ENCODE results near the gene CDIPT. TPM values are rescaled to one million over a fixed set of nuclear protein-coding genes. Genes with fewer than 3 reads are reported as not detected.

The CDIPT gene
- total RNA-seq, 1 donor from 2014 or later = 68.6 TPM

DNA sequence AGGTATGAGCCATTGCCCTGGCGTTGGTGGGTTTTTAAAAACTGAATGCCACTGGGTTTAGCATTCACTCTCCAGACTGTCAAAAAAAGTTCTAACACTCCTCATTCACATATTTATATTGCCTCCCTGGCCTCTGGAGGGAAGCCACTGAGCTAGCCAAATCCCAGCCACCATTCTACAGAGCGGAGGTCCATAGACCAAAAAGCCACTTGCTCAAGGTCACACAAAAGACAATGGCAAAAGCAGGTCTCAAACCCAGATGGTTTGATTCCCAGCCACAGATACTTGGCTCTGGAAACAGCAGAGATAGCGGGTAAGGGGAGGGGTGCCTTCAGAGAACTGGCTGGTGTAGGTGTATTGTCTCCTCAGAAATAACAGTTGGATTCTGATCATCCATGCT, 18.0 kb upstream of the CDIPT start:
- DNase-seq = no peak
- Histone ChIP-seq H3K27me3 (ENCODE audit: low read depth) (peaks cover 56% of the 10 kb centered on the region), H3K9me3 (replicated peaks) (no peaks in the 10 kb centered on the region), H3K4me3 (no peak overlapping the region), H3K4me1 (peaks cover 10% of the 10 kb centered on the region), H3K36me3 (no peaks in the 10 kb centered on the region), H3K27ac (replicated peaks) (no peak overlapping the region)
- intact Hi-C loops (cut with micrococcal nuclease) = no loop called here
- TF ChIP-seq, protein P1, sequence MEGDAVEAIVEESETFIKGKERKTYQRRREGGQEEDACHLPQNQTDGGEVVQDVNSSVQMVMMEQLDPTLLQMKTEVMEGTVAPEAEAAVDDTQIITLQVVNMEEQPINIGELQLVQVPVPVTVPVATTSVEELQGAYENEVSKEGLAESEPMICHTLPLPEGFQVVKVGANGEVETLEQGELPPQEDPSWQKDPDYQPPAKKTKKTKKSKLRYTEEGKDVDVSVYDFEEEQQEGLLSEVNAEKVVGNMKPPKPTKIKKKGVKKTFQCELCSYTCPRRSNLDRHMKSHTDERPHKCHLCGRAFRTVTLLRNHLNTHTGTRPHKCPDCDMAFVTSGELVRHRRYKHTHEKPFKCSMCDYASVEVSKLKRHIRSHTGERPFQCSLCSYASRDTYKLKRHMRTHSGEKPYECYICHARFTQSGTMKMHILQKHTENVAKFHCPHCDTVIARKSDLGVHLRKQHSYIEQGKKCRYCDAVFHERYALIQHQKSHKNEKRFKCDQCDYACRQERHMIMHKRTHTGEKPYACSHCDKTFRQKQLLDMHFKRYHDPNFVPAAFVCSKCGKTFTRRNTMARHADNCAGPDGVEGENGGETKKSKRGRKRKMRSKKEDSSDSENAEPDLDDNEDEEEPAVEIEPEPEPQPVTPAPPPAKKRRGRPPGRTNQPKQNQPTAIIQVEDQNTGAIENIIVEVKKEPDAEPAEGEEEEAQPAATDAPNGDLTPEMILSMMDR (IDR thresholded peaks at IDR 0.05; ENCODE audit: borderline replicate concordance) = no peak

DNA sequence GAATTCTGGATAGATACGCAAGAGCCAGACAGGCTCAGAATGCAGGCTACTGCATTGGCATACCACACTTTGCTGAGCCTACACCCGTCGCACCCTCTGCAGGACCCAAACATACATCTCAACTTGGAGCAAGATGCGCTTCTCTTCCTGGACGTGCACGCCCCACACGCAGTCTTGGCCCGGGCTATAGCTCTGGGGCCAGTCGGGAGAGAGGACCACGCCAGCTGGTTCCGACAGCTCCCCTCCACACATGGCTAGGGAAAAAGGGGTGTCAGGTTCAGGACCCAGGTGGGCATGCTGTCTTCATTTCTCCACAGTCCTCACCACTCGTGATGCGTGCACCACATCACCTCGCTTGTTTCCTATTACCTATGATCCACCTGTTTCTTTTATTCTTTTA, 15.1 kb upstream of the CDIPT start:
- Histone ChIP-seq H3K4me3 (no peak overlapping the region), H3K27ac (replicated peaks) (no peak overlapping the region), H3K36me3 (no peaks in the 10 kb centered on the region), H3K27me3 (ENCODE audit: low read depth) (peaks cover 62% of the 10 kb centered on the region), H3K4me1 (peaks cover 10% of the 10 kb centered on the region), H3K9me3 (replicated peaks) (no peaks in the 10 kb centered on the region)
- TF ChIP-seq, protein P1 (IDR thresholded peaks at IDR 0.05; ENCODE audit: borderline replicate concordance) = no peak
- intact Hi-C loops (cut with micrococcal nuclease) = no loop called here
- no peak for DNase-seq

DNA sequence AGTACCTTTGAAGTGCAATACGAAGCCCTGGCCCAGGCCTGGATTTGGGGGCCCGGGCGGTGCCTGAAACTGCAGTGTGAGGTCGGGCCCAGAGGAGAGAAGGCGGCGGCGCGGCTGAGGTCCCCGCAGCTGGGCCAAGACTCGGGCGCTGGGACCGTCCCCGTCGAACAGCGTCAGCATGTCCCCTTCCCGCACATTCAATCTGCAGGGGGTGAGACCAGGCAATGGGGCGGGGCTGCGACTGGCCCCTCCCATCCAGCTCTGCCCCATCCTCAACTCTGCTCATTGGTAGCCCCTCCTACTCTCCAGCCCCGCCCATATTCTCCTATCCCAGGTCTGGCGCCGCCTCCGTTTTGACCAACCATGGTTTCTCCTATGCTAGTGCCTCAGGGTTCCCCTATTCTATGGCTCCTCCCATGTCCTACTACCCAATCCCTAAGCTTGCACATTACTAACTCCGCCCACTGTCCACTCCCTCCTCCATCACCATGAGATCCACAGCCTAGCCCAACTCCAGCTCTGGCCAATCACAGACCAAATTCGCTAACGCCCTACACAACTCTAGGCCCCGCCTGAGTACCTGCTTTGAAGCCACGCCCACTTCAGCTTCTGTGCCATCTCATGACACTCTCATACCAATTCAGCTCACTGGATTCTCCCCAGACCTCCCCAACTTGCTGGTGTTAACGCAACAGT, 14.4 kb upstream of the CDIPT start:
- intact Hi-C loops (cut with micrococcal nuclease) = no loop called here
- H3K4me3 ChIP-seq = peak overlapping the region; percentile 49

DNA sequence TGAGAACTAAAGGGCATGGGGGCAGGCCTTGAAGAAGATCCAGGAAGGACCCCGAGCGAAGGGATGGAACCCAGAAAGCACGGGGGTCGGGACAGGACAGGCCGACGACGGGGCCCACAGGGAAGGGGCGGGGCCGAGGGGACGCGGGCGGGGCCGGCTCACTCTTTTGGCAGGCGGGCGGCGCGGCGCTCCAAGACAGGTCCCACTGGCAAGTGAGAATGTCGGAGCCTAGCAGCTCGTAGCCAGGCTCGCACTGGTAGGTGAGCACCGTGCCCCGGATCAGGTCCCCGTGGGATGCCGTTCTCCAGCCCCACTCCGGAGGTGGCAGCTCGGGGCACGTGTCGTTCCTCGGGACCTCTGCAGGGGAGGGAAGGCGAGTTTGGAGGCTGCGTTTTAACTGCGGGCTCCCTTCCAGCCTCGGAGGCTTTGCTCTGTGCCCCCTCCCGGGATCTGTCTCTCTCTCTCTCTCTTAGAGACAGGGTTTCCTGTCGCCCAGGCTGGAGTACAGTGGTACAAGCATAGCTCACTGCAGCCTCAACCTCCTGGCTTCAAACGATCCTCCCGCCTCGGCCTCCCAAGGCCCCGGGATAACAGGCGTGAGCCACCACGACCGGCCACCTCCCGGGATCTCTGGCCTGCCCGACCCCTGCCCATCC, 13.7 kb upstream of the CDIPT start:
- Histone ChIP-seq H3K9me3 (replicated peaks) (no peaks in the 10 kb centered on the region), H3K27ac (replicated peaks) (no peak overlapping the region), H3K36me3 (no peaks in the 10 kb centered on the region), H3K27me3 (ENCODE audit: low read depth) (peaks cover 62% of the 10 kb centered on the region), H3K4me1 (peaks cover 10% of the 10 kb centered on the region), H3K4me3 (peak overlapping the region; percentile 49)
- TF ChIP-seq, protein P1 (IDR thresholded peaks at IDR 0.05; ENCODE audit: borderline replicate concordance) = no peak
- no peak for DNase-seq
- intact Hi-C loops (cut with micrococcal nuclease) = no loop called here

More for the DNA sequence above, 14.4 kb upstream of the CDIPT start:
- no peaks in the 10 kb centered on the region for H3K9me3 ChIP-seq (replicated peaks)
- no peaks in the 10 kb centered on the region for H3K36me3 ChIP-seq
- peaks cover 10% of the 10 kb centered on the region for H3K4me1 ChIP-seq
- no peak overlapping the region for H3K27ac ChIP-seq (replicated peaks)
- peaks cover 62% of the 10 kb centered on the region for H3K27me3 ChIP-seq (ENCODE audit: low read depth)
- TF ChIP-seq, protein P1 (IDR thresholded peaks at IDR 0.05; ENCODE audit: borderline replicate concordance) = no peak
- no peak for DNase-seq

DNA sequence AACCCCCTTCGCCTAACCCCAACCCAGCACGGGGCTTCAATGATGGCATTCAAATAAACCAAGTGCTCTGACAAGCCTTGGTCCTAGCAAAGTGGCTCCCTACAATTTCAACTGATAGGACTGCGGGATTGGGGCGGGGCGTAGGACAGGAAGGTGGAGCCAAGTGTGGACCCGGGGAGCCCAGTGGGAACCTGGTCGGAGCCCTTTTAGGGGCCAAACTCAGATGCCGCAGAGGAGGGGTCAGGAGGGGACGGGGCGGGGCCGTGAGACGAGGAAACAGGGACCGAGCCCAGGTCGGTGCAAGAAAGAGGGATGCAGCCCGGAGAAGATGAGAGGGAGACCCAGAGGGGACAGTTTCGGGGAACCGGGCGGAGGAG, 13.2 kb upstream of the CDIPT start:
- Histone ChIP-seq H3K4me1 (peaks cover 10% of the 10 kb centered on the region), H3K27me3 (ENCODE audit: low read depth) (peaks cover 62% of the 10 kb centered on the region), H3K27ac (replicated peaks) (no peak overlapping the region), H3K9me3 (replicated peaks) (no peaks in the 10 kb centered on the region), H3K4me3 (peak overlapping the region; percentile 49), H3K36me3 (no peaks in the 10 kb centered on the region)
- TF ChIP-seq, protein P1 (IDR thresholded peaks at IDR 0.05; ENCODE audit: borderline replicate concordance) = no peak
- intact Hi-C loops (cut with micrococcal nuclease) = no loop called here
- DNase-seq = no peak

Measured in left ventricle myocardium inferior (tissue), 1 donor.